Testis (tissue), 2 donors: ENCODE results near the gene CST1.

Source experiments
- POLR2A ChIP-seq: fragments of 450-650 bp; IDR thresholded peaks from one replicate; pipeline ENCODE4 v1.6.1; 2017; ENCODE audit warnings: antibody characterized with exemption, mild to moderate bottlenecking, moderate library complexity
- TF ChIP-seq, protein P1 (sequence below), 3 experiments: fragments of 450-650 bp in 2 of 3; fragments of 200-600 bp in 1 of 3; sonication (generic) in 1 of 3; IDR thresholded peaks; one replicate each; pipeline ENCODE4 v1.5.1; 2016 to 2019; ENCODE audit warnings: antibody characterized with exemption in 3 of 3, mild to moderate bottlenecking in 2 of 3, moderate library complexity in 1 of 3

DNA sequence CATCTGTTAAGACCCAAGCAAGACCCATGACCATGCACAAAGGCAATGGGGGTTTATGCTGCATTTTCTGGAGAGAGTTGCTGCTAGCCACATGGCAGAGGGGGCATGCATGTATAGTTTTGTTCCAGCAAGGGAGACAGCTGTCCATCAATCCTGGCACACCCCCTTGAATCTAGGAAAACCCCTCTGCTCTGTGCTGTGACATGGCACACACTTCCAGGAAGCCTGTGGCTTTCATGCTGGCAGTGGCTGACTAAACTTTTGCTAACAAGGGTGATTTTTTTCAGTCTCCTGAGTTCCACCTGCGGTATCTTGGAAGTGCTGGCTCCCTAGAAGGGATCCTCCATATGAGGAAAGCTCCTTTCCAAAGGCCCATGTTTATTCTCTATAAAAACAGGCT lies 52.8 kb downstream of the CST1 start:
- TF ChIP-seq POLR2A = no peak
- TF ChIP-seq, protein P1, sequence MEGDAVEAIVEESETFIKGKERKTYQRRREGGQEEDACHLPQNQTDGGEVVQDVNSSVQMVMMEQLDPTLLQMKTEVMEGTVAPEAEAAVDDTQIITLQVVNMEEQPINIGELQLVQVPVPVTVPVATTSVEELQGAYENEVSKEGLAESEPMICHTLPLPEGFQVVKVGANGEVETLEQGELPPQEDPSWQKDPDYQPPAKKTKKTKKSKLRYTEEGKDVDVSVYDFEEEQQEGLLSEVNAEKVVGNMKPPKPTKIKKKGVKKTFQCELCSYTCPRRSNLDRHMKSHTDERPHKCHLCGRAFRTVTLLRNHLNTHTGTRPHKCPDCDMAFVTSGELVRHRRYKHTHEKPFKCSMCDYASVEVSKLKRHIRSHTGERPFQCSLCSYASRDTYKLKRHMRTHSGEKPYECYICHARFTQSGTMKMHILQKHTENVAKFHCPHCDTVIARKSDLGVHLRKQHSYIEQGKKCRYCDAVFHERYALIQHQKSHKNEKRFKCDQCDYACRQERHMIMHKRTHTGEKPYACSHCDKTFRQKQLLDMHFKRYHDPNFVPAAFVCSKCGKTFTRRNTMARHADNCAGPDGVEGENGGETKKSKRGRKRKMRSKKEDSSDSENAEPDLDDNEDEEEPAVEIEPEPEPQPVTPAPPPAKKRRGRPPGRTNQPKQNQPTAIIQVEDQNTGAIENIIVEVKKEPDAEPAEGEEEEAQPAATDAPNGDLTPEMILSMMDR (IDR thresholded peaks at IDR 0.05) = no peak
